Neural progenitor cell (in vitro differentiated cells): ENCODE results near the gene IGFL4. TPM values are rescaled to one million over a fixed set of nuclear protein-coding genes. Genes with fewer than 3 reads are reported as not detected.

Experiments
- DNase-seq: peaks from one replicate; pipeline ENCODE4 v3.0.0-alpha.2; 2016; ENCODE audit warnings: low spot score
- H2AFZ ChIP-seq: fragments of 200-600 bp; sonication (generic); replicated peaks from 2 replicates; pipeline ENCODE4 v1.6.1; 2016; ENCODE audit warnings: antibody characterized with exemption
- H3F3A ChIP-seq: fragments of 200-600 bp; sonication (generic); 2 replicates; pipeline ENCODE4 v1.6.1; 2016; ENCODE audit warnings: antibody characterized with exemption, low read depth
- H3K27ac ChIP-seq: fragments of 200-600 bp; sonication (generic); 2 replicates; pipeline ENCODE4 v1.5.1; 2016; ENCODE audit warnings: mild to moderate bottlenecking
- H3K27me3 ChIP-seq: fragments of 200-600 bp; sonication (generic); 2 replicates; pipeline ENCODE4 v1.6.1; 2016; ENCODE audit warnings: mild to moderate bottlenecking, moderate library complexity
- H3K36me3 ChIP-seq: fragments of 200-600 bp; sonication (generic); 2 replicates; pipeline ENCODE4 v1.5.1; 2016
- H3K4me1 ChIP-seq: fragments of 200-600 bp; sonication (generic); 2 replicates; pipeline ENCODE4 v1.6.1; 2016; ENCODE audit warnings: mixed run types
- H3K4me2 ChIP-seq: fragments of 200-600 bp; sonication (generic); 2 replicates; pipeline ENCODE4 v1.6.1; 2016
- H3K4me3 ChIP-seq: fragments of 200-600 bp; sonication (generic); 2 replicates; pipeline ENCODE4 v1.5.1; 2016
- H3K79me2 ChIP-seq: fragments of 200-600 bp; sonication (generic); 2 replicates; pipeline ENCODE4 v1.6.1; 2016; ENCODE audit warnings: low read depth
- H3K9ac ChIP-seq: fragments of 200-600 bp; sonication (generic); 2 replicates; pipeline ENCODE4 v1.6.1; 2016
- H3K9me3 ChIP-seq: fragments of 200-600 bp; sonication (generic); 2 replicates; pipeline ENCODE4 v1.5.1; 2016; ENCODE audit warnings: low read depth
- H4K20me1 ChIP-seq: fragments of 200-600 bp; sonication (generic); 2 replicates; pipeline ENCODE4 v1.6.1; 2016; ENCODE audit warnings: low read depth
- H3K27ac Mint-ChIP-seq: 3 replicates; pipeline ENCODE4 v1.8.0; 2021; ENCODE audit warnings: mixed read lengths
- H3K27me3 Mint-ChIP-seq: 2 replicates; pipeline ENCODE4 v1.8.0; 2022; ENCODE audit warnings: low read depth, mild to moderate bottlenecking, inconsistent platforms, moderate library complexity, mixed read lengths; ENCODE audit not compliant: insufficient read depth
- H3K36me3 Mint-ChIP-seq: 3 replicates; pipeline ENCODE4 v1.8.0; 2021; ENCODE audit warnings: mixed read lengths
- H3K4me1 Mint-ChIP-seq: 3 replicates; pipeline ENCODE4 v1.8.0; 2021; ENCODE audit warnings: mixed read lengths
- H3K4me3 Mint-ChIP-seq: 3 replicates; pipeline ENCODE4 v1.8.0; 2021; ENCODE audit warnings: mild to moderate bottlenecking, moderate library complexity, mixed read lengths
- H3K9me3 Mint-ChIP-seq: 3 replicates; pipeline ENCODE4 v1.8.0; 2020; ENCODE audit warnings: mixed read lengths
- CTCF ChIP-seq: fragments of 200-600 bp; sonication (generic); IDR thresholded peaks from 2 replicates; pipeline ENCODE4 v1.5.1; 2017; ENCODE audit warnings: antibody characterized with exemption, mild to moderate bottlenecking
- EZH2 ChIP-seq: fragments of 200-600 bp; sonication (generic); IDR thresholded peaks from 2 replicates; pipeline ENCODE4 v1.6.1; 2017; ENCODE audit warnings: antibody characterized with exemption, mild to moderate bottlenecking, moderate library complexity
- EZH2phosphoT487 ChIP-seq: fragments of 200-600 bp; sonication (generic); IDR thresholded peaks from 2 replicates; pipeline ENCODE4 v1.6.1; 2017; ENCODE audit warnings: antibody characterized with exemption
- total RNA-seq: library from RNA; depleted of rRNA; stranded (reverse); fragments of >200 nt; gene quantifications from 2 replicates; pipeline ENCODE4 v1.2.3, GENCODE V29; 2015; ENCODE audit warnings: low replicate concordance

The IGFL4 gene
- total RNA-seq, 1 donor from 2014 or later, result 0.21 TPM

DNA sequence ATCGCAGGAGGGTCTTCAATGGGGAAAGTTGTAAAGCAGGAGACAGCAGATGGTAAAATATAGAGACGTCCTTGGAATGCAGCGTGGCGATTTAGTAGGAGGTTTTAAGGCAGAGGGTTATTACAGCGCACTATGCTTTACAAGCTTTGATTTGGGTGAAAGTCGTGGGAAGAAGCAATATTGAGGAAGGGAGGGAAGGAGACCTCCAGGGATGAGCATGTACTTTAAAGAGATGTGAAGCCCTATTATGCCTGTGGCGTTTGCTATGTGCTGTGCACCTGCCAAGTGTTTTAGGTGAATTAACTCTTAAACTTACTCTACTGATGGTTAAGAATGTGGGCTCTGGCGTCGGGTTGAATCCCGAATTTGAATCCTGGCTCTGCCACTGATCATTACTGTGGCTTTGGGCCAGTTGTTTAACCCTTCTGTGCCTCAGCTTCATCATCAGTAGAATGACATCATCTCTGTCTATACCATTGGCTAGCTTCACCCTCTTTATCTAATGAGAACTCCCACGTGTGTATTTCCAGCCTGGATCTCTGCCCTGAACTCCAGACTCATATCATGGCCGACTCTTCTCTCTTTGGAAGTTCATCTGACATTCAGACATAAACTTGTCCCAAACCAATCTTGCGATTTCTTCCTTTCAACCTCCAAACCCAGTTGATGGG lies 45.0 kb downstream of the IGFL4 start:
- Histone ChIP-seq H3K27me3 (peaks cover 7% of the 10 kb centered on the region), H3K36me3 (no peaks in the 10 kb centered on the region), H3K79me2 (peaks cover 14% of the 10 kb centered on the region), H3K4me2 (peak overlapping the region; percentile 93), H3F3A (peaks cover 16% of the 10 kb centered on the region), H4K20me1 (peaks cover 6% of the 10 kb centered on the region), H3K4me3 (peak overlapping the region; percentile 75), H3K4me1 (peaks cover 11% of the 10 kb centered on the region), H3K9me3 (no peaks in the 10 kb centered on the region), H2AFZ (peak overlapping the region; percentile 4), H3K9ac (peak overlapping the region; percentile 35), H3K27ac (no peak overlapping the region)
- no peak for TF ChIP-seq EZH2
- no peak for TF ChIP-seq CTCF
- no peak for TF ChIP-seq EZH2phosphoT487
- H3K9me3 Mint-ChIP-seq, result no peaks in the 10 kb centered on the region
- peaks cover 10% of the 10 kb centered on the region for H3K27me3 Mint-ChIP-seq
- no peak overlapping the region for H3K4me3 Mint-ChIP-seq
- no peaks in the 10 kb centered on the region for H3K36me3 Mint-ChIP-seq
- H3K27ac Mint-ChIP-seq, result no peak overlapping the region
- peaks cover 31% of the 10 kb centered on the region for H3K4me1 Mint-ChIP-seq
- no peak for DNase-seq

GRCh38 chr19:45994998-45995714 lies 45.6 kb downstream of the IGFL4 start, which contains the start of gene CCDC61:
CCDC61 (plus strand) TSS chr19:45995467; CDS start chr19:46003019, 7,552 bp downstream.
- Histone ChIP-seq H3K4me1 (peaks cover 5% of the 10 kb centered on the region), H4K20me1 (peaks cover under 1% of the 10 kb centered on the region), H3K27ac (no peak within 1 kb of the TSS), H3K27me3 (peaks cover 4% of the 10 kb centered on the region), H3K79me2 (peaks cover 14% of the 10 kb centered on the region), H3K4me3 (peak within 1 kb of the TSS; percentile 75), H3K9ac (peak within 1 kb of the TSS; percentile 35), H2AFZ (peak within 1 kb of the TSS; percentile 45), H3K9me3 (no peaks in the 10 kb centered on the region), H3F3A (peaks cover 16% of the 10 kb centered on the region), H3K36me3 (no peaks in the 10 kb centered on the region), H3K4me2 (peak within 1 kb of the TSS; percentile 93)
- Mint-ChIP-seq H3K9me3 (no peaks in the 10 kb centered on the region), H3K4me1 (peaks cover 24% of the 10 kb centered on the region), H3K27ac (no peak within 1 kb of the TSS), H3K4me3 (no peak within 1 kb of the TSS), H3K27me3 (peaks cover 7% of the 10 kb centered on the region), H3K36me3 (no peaks in the 10 kb centered on the region)
- DNase-seq, result peak; percentile 100
- TF ChIP-seq EZH2, result no peak
- TF ChIP-seq CTCF, result no peak
- no peak for TF ChIP-seq EZH2phosphoT487

DNA sequence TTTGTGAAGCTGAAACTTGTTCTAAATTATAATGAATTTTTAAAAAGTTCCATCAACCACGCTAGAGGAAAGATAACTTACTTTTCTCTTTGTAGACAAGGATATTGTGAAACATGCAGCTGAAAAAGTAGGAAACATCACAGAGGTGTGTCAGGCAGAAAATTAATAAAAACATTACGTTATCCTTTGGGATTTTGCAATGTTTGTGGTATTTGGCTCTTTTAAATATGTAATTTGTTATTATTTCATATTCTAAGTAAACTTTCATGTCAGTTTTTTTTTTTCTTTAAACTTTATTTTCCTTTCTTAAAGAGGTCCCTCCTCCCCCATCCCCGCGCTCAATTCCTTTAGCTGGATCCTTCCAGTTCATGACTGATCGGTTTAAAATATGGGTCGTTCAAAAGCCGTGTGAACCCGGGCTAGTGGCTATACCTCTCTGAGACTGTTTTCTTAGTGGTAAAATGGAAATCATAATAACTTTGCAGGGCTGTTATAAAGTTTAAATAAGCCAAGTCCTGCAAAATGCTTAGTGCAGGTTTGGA lies 46.3 kb downstream of the IGFL4 start:
- DNase-seq, result no peak
- no peak overlapping the region for H3K9ac ChIP-seq

More for the DNA sequence above, 46.3 kb downstream of the IGFL4 start:
- Mint-ChIP-seq H3K27ac (no peak overlapping the region), H3K4me1 (peaks cover 19% of the 10 kb centered on the region), H3K36me3 (no peaks in the 10 kb centered on the region), H3K9me3 (no peaks in the 10 kb centered on the region), H3K4me3 (no peak overlapping the region), H3K27me3 (peaks cover 2% of the 10 kb centered on the region)
- peak overlapping the region; percentile 75 for H3K4me2 ChIP-seq
- H3K36me3 ChIP-seq, result no peaks in the 10 kb centered on the region
- no peaks in the 10 kb centered on the region for H3K9me3 ChIP-seq
- H3F3A ChIP-seq, result peaks cover 11% of the 10 kb centered on the region
- peak overlapping the region; percentile 45 for H2AFZ ChIP-seq
- TF ChIP-seq EZH2 (no peak), EZH2phosphoT487 (no peak), CTCF (no peak)
- no peak overlapping the region for H3K27ac ChIP-seq
- no peaks in the 10 kb centered on the region for H4K20me1 ChIP-seq
- H3K4me3 ChIP-seq, result peak overlapping the region; percentile 51
- peaks cover 4% of the 10 kb centered on the region for H3K27me3 ChIP-seq
- peaks cover 14% of the 10 kb centered on the region for H3K79me2 ChIP-seq
- peaks cover 4% of the 10 kb centered on the region for H3K4me1 ChIP-seq
